ENCODE measurements around the gene SCYL1. TPM values are rescaled to one million over a fixed set of nuclear protein-coding genes. Genes with fewer than 3 reads are reported as not detected.

The SCYL1 gene
- total RNA-seq, 1 experiment from 2014 or later, result 104 TPM

GRCh38 chr11:65547446-65548125 is 22.7 kb downstream of the SCYL1 start:
- POLR2A ChIA-PET, result interaction anchor here (0.8 kb wide), 2 partner anchors 10 to 123 kb away, joined by 3 to 8 read pairs; no protein-coding TSS in a partner anchor
- ATAC-seq (no peak), DNase-seq (ENCODE audit: low read depth, low spot score) (no peak)
- TF ChIP-seq ELF1 (IDR thresholded peaks at IDR 0.05; ENCODE audit: borderline replicate concordance, low read depth) (no peak), POLR2AphosphoS5 (IDR thresholded peaks at IDR 0.05; ENCODE audit: low read depth, low read length) (no peak), TCF7L2 (IDR thresholded peaks at IDR 0.05; ENCODE audit: borderline replicate concordance, extremely low read depth, insufficient read depth, insufficient read length) (no peak), ZFX (IDR thresholded peaks at IDR 0.05) (no peak), POLR2A (IDR thresholded peaks at IDR 0.05; ENCODE audit: borderline replicate concordance, extremely low read depth, insufficient read depth, insufficient read length) (no peak), FOSL1 (IDR thresholded peaks at IDR 0.05; ENCODE audit: low read depth) (no peak)
- H2AFZ ChIP-seq (ENCODE audit: low read depth, low read length, poor library complexity, severe bottlenecking), result no peak overlapping the region
- no peaks in the 10 kb centered on the region for H3K9me2 ChIP-seq (ENCODE audit: insufficient read depth)
- H3K4me1 ChIP-seq (ENCODE audit: control insufficient read depth in 1 of 2, insufficient read depth in 2 of 2, low read length in 2 of 2), result peaks cover 28 to 32% of the 10 kb centered on the region in 2 experiments
- CTCF ChIA-PET, result no interaction called here
- no peaks in the 10 kb centered on the region for H3K79me2 ChIP-seq (ENCODE audit: insufficient read depth, low read length)
- peaks cover 5 to 18% of the 10 kb centered on the region in 2 experiments for H3K36me3 ChIP-seq (ENCODE audit: control insufficient read depth in 1 of 2, insufficient read depth in 2 of 2, low read length in 2 of 2)
- intact Hi-C loops (cut with micrococcal nuclease), result no loop called here
- no peak overlapping the region for H3K9ac ChIP-seq (ENCODE audit: low read length)
- H3K27ac ChIP-seq (ENCODE audit: low read depth, low read length), result 0 out of 2 replicates have a peak overlapping the region, but pooled peaks have one; percentile 49
- H3K4me3 ChIP-seq (replicated peaks in 1 of 2; ENCODE audit: low read depth in 1 of 2, low read length in 2 of 2), result no peak overlapping the region
- H3K27me3 ChIP-seq (ENCODE audit: insufficient read depth, low read length), result no peaks in the 10 kb centered on the region
- no peaks in the 10 kb centered on the region for H3K9me3 ChIP-seq (ENCODE audit: control insufficient read depth in 1 of 2, insufficient read depth in 1 of 2, low read depth in 1 of 2, low read length in 2 of 2)
- RAD21 ChIA-PET (ENCODE audit: low non-redundant PET in 1 of 2, low total read pairs in 2 of 2, uncharacterized antibody in 2 of 2, unreplicated experiment in 2 of 2), result no interaction called here
- BruUV-seq (replicated peaks), result no TSS peak
- H4K20me1 ChIP-seq (ENCODE audit: insufficient read depth), result no peaks in the 10 kb centered on the region
- H3K4me2 ChIP-seq (ENCODE audit: low read length), result no peak overlapping the region

GRCh38 chr11:65548395-65548794 is 23.5 kb downstream of the SCYL1 start:
- Histone ChIP-seq H3K36me3 (ENCODE audit: control insufficient read depth in 1 of 2, insufficient read depth in 2 of 2, low read length in 2 of 2) (peaks cover 5 to 18% of the 10 kb centered on the region in 2 experiments), H3K79me2 (ENCODE audit: insufficient read depth, low read length) (no peaks in the 10 kb centered on the region), H4K20me1 (ENCODE audit: insufficient read depth) (no peaks in the 10 kb centered on the region), H3K9ac (ENCODE audit: low read length) (no peak overlapping the region), H3K9me3 (ENCODE audit: control insufficient read depth in 1 of 2, insufficient read depth in 1 of 2, low read depth in 1 of 2, low read length in 2 of 2) (no peaks in the 10 kb centered on the region), H3K27ac (ENCODE audit: low read depth, low read length) (no peak overlapping the region; the same call in 1 of the 2 replicates), H2AFZ (ENCODE audit: low read depth, low read length, poor library complexity, severe bottlenecking) (no peak overlapping the region), H3K27me3 (ENCODE audit: insufficient read depth, low read length) (no peaks in the 10 kb centered on the region), H3K4me3 (replicated peaks in 1 of 2; ENCODE audit: low read depth in 1 of 2, low read length in 2 of 2) (no peak overlapping the region), H3K4me1 (ENCODE audit: control insufficient read depth in 1 of 2, insufficient read depth in 2 of 2, low read length in 2 of 2) (peaks cover 30 to 39% of the 10 kb centered on the region in 2 experiments), H3K4me2 (ENCODE audit: low read length) (no peak overlapping the region), H3K9me2 (ENCODE audit: insufficient read depth) (no peaks in the 10 kb centered on the region)
- intact Hi-C loops (cut with micrococcal nuclease), result no loop called here
- DNase-seq (ENCODE audit: low read depth, low spot score), result no peak
- ATAC-seq, result no peak
- CTCF ChIA-PET, result no interaction called here
- POLR2A ChIA-PET, result no interaction called here
- RAD21 ChIA-PET (ENCODE audit: low non-redundant PET in 1 of 2, low total read pairs in 2 of 2, uncharacterized antibody in 2 of 2, unreplicated experiment in 2 of 2), result no interaction called here
- BruUV-seq (replicated peaks), result no TSS peak
- TF ChIP-seq JUND (IDR thresholded peaks at IDR 0.05), result no peak
- no peak for TF ChIP-seq EZH2 (IDR thresholded peaks at IDR 0.05)
- no peak for TF ChIP-seq SIN3A (IDR thresholded peaks at IDR 0.05; ENCODE audit: low read depth)
- no peak for TF ChIP-seq TCF7L2 (IDR thresholded peaks at IDR 0.05; ENCODE audit: borderline replicate concordance, extremely low read depth, insufficient read depth, insufficient read length)
- TF ChIP-seq EGR1 (IDR thresholded peaks at IDR 0.05; ENCODE audit: low read depth), result no peak
- no peak for TF ChIP-seq ZNF274 (IDR thresholded peaks at IDR 0.05; ENCODE audit: low read depth, low read length)
- no peak for TF ChIP-seq REST (IDR thresholded peaks at IDR 0.05; ENCODE audit: low read depth)
- no peak for TF ChIP-seq EZH2phosphoT487 (IDR thresholded peaks at IDR 0.05; ENCODE audit: borderline replicate concordance)
- no peak for TF ChIP-seq ELF1 (IDR thresholded peaks at IDR 0.05; ENCODE audit: borderline replicate concordance, low read depth)
- no peak for TF ChIP-seq FOSL1 (IDR thresholded peaks at IDR 0.05; ENCODE audit: low read depth)
- no peak for TF ChIP-seq YY1 (IDR thresholded peaks at IDR 0.05; ENCODE audit: extremely low read depth, insufficient replicate concordance, low read depth, low read length)
